OCI-LY1 (cell line): ENCODE data around the gene PDLIM5.

Experiments
- H2AFZ ChIP-seq: fragments of 200-600 bp; sonication (generic), shearing (Covaris generic); 2 replicates; pipeline ENCODE4 v1.6.0; 2014; ENCODE audit warnings: antibody characterized with exemption, mild to moderate bottlenecking, low read length
- H3F3A ChIP-seq: fragments of 200-600 bp; sonication (generic), shearing (Covaris generic); 2 replicates; pipeline ENCODE4 v1.6.0; 2014; ENCODE audit warnings: mild to moderate bottlenecking, antibody characterized with exemption, low read length, moderate library complexity; ENCODE audit not compliant: insufficient read depth
- H3K27ac ChIP-seq: fragments of 200-600 bp; sonication (generic); 2 replicates; pipeline ENCODE4 v1.5.1; 2014; ENCODE audit warnings: low read length, mixed run types, mild to moderate bottlenecking, low read depth; ENCODE audit not compliant: poor library complexity, severe bottlenecking
- H3K27me3 ChIP-seq: fragments of 200-600 bp; sonication (generic); 2 replicates; pipeline ENCODE4 v1.6.0; 2014; ENCODE audit warnings: antibody characterized with exemption, mild to moderate bottlenecking, low read length, moderate library complexity; ENCODE audit not compliant: insufficient read depth
- H3K36me3 ChIP-seq: fragments of 200-600 bp; sonication (generic); 2 replicates; pipeline ENCODE4 v1.6.1; 2014; ENCODE audit warnings: mild to moderate bottlenecking, antibody characterized with exemption, low read length, moderate library complexity, mixed read lengths; ENCODE audit not compliant: insufficient read depth
- H3K4me1 ChIP-seq: fragments of 200-600 bp; sonication (generic); 2 replicates; pipeline ENCODE4 v1.5.1; 2014; ENCODE audit warnings: mild to moderate bottlenecking, low read length, moderate library complexity; ENCODE audit not compliant: insufficient read depth, severe bottlenecking
- H3K4me2 ChIP-seq: fragments of 200-600 bp; sonication (generic), shearing (Covaris generic); 2 replicates; pipeline ENCODE4 v1.6.1; 2014; ENCODE audit warnings: low read length
- H3K4me3 ChIP-seq: fragments of 200-600 bp; sonication (generic); 2 replicates; pipeline ENCODE4 v1.5.1; 2014; ENCODE audit warnings: low read length, low read depth, mild to moderate bottlenecking, mixed read lengths; ENCODE audit not compliant: poor library complexity, severe bottlenecking
- H3K79me2 ChIP-seq: fragments of 200-600 bp; shearing (Covaris generic); 2 replicates; pipeline ENCODE4 v1.6.1; 2016; ENCODE audit warnings: mixed run types, low read length, mixed read lengths; ENCODE audit not compliant: insufficient read depth
- H3K9ac ChIP-seq: fragments of 200-600 bp; sonication (generic), shearing (Covaris generic); 2 replicates; pipeline ENCODE4 v1.6.1; 2014; ENCODE audit warnings: mild to moderate bottlenecking, low read length, mixed read lengths
- H3K9me2 ChIP-seq: fragments of 200-600 bp; sonication (generic), shearing (Covaris generic); 2 replicates; pipeline ENCODE4 v1.6.1; 2014; ENCODE audit warnings: low read depth, mild to moderate bottlenecking, low read length, mixed read lengths
- H3K9me3 ChIP-seq: fragments of 200-600 bp; shearing (Covaris generic); 2 replicates; pipeline ENCODE4 v1.6.1; 2014; ENCODE audit warnings: low read length, mixed read lengths
- H4K20me1 ChIP-seq: fragments of 200-600 bp; sonication (generic), shearing (Covaris generic); 2 replicates; pipeline ENCODE4 v1.6.0; 2016; ENCODE audit warnings: mild to moderate bottlenecking, low read length; ENCODE audit not compliant: insufficient read depth
- EZH2 ChIP-seq: fragments of 200-600 bp; sonication (generic), shearing (Covaris generic); IDR thresholded peaks from 2 replicates; pipeline ENCODE4 v1.8.0; 2017; ENCODE audit warnings: borderline replicate concordance, mixed run types, mild to moderate bottlenecking, antibody characterized with exemption, low read length, moderate library complexity, mixed read lengths
- TF ChIP-seq, protein P1 (sequence below): fragments of 200-600 bp; sonication (generic), shearing (Covaris generic); IDR thresholded peaks from 2 replicates; pipeline ENCODE4 v1.5.1; 2017; ENCODE audit warnings: mild to moderate bottlenecking, antibody characterized with exemption, low read length, moderate library complexity, mixed read lengths

PDLIM5 gene

DNA sequence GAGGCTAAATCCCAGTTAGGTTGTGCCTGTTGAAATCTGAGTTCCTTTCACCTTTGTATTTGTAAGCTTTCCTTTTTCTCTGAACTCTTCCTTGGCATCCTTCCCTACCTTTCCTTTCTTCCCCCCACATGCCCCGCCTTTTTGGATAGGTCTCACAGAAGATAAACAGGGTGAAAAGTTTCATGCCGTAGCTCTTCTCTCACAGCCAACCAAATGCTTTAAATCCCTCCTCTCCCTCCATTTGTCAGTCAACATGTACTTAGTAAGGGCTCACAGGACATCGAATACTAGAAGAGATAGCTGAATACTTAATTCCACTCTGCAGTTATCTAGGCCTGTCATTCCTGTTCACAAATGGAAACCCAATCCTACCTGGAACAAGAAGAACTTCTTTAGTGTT is 198.9 kb downstream of the PDLIM5 start:
- no peak overlapping the region for H2AFZ ChIP-seq
- no peak overlapping the region for H3K4me2 ChIP-seq
- no peak overlapping the region for H3K9ac ChIP-seq
- no peaks in the 10 kb centered on the region for H3K9me2 ChIP-seq
- peaks cover 5% of the 10 kb centered on the region for H3K4me1 ChIP-seq
- no peak overlapping the region for H3K4me3 ChIP-seq
- TF ChIP-seq, protein P1, sequence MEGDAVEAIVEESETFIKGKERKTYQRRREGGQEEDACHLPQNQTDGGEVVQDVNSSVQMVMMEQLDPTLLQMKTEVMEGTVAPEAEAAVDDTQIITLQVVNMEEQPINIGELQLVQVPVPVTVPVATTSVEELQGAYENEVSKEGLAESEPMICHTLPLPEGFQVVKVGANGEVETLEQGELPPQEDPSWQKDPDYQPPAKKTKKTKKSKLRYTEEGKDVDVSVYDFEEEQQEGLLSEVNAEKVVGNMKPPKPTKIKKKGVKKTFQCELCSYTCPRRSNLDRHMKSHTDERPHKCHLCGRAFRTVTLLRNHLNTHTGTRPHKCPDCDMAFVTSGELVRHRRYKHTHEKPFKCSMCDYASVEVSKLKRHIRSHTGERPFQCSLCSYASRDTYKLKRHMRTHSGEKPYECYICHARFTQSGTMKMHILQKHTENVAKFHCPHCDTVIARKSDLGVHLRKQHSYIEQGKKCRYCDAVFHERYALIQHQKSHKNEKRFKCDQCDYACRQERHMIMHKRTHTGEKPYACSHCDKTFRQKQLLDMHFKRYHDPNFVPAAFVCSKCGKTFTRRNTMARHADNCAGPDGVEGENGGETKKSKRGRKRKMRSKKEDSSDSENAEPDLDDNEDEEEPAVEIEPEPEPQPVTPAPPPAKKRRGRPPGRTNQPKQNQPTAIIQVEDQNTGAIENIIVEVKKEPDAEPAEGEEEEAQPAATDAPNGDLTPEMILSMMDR: no peak
- no peak for TF ChIP-seq EZH2
- H3K27ac ChIP-seq: no peak overlapping the region
- H3K79me2 ChIP-seq: no peaks in the 10 kb centered on the region
- no peaks in the 10 kb centered on the region for H3K27me3 ChIP-seq
- H3F3A ChIP-seq: no peaks in the 10 kb centered on the region
- no peaks in the 10 kb centered on the region for H4K20me1 ChIP-seq
- no peaks in the 10 kb centered on the region for H3K36me3 ChIP-seq
- no peaks in the 10 kb centered on the region for H3K9me3 ChIP-seq

DNA sequence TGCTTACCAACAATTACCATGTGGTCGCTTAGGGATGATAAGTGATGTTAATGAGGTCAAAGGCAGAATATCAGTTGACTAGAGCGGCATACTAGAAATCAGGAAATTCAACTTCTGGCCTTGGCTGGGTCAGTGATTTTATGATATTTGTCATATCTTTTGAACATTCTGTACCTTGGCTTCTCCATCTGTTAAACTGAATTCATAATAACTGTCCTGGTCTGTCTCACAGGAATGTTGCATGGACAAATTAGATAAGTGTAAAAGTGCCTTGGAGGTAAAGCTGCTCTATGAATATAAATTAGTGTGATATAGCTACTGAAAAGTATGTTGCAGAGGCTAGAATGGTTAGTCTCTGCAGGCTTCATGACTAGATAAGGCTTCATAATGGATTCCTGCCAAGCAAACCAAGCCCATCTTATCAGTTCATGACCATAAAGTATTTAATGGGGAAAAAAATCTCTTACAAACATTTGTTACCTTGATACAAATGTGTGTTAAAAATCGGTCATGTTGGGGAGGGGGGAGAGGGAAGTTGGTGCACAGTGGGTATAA is 201.4 kb downstream of the PDLIM5 start:
- Histone ChIP-seq H3F3A (no peaks in the 10 kb centered on the region), H4K20me1 (no peaks in the 10 kb centered on the region), H3K27me3 (no peaks in the 10 kb centered on the region), H2AFZ (no peak overlapping the region), H3K4me3 (no peak overlapping the region), H3K4me2 (no peak overlapping the region), H3K79me2 (no peaks in the 10 kb centered on the region), H3K36me3 (no peaks in the 10 kb centered on the region), H3K9me3 (no peaks in the 10 kb centered on the region), H3K27ac (no peak overlapping the region), H3K4me1 (peaks cover 5% of the 10 kb centered on the region), H3K9ac (no peak overlapping the region), H3K9me2 (no peaks in the 10 kb centered on the region)
- TF ChIP-seq EZH2: no peak
- TF ChIP-seq, protein P1: no peak

DNA sequence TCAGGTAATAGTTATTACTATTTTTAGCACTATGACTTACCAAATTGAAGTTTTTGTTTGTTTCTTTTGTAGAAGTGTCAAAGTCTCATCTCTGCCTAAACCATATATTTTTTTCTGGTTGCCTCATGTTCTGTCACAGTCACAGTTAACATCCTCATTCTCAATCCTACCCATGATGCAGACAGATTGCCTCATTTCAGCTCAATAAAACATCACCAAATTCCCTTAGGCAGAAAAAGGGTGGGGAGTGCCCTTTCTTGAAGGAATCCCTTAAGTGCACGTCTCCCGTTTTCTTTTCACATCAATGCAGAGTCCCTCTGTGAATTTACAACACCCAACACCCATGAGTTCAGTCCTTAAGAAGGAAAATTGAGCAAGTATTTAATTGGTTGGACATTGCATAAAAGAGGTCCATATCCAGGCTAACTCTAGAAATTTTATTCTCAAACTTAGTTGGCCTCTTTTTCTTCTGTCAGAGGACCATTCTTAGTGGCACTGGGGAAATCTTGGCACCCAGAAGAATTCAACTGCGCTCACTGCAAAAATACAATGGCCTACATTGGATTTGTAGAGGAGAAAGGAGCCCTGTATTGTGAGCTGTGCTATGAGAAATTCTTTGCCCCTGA is 202.4 kb downstream of the PDLIM5 start:
- TF ChIP-seq, protein P1: no peak
- no peak for TF ChIP-seq EZH2
- no peaks in the 10 kb centered on the region for H3K79me2 ChIP-seq
- no peaks in the 10 kb centered on the region for H3K9me2 ChIP-seq
- no peak overlapping the region for H3K9ac ChIP-seq
- no peaks in the 10 kb centered on the region for H3F3A ChIP-seq
- no peaks in the 10 kb centered on the region for H3K9me3 ChIP-seq
- H3K27me3 ChIP-seq: no peaks in the 10 kb centered on the region
- H3K4me1 ChIP-seq: peaks cover 5% of the 10 kb centered on the region
- no peak overlapping the region for H3K4me2 ChIP-seq
- H2AFZ ChIP-seq: no peak overlapping the region
- no peaks in the 10 kb centered on the region for H3K36me3 ChIP-seq
- H3K4me3 ChIP-seq: no peak overlapping the region
- H3K27ac ChIP-seq: no peak overlapping the region
- no peaks in the 10 kb centered on the region for H4K20me1 ChIP-seq
